DND-41 (cell line): ENCODE data around the gene SH3RF3.

Experiments used
- CTCF ChIP-seq: IDR thresholded peaks from 2 replicates; pipeline ENCODE4 v1.5.1; 2012; ENCODE audit warnings: borderline replicate concordance, low read length, moderate library complexity, mild to moderate bottlenecking; ENCODE audit not compliant: poor library complexity, severe bottlenecking; ENCODE audit errors: extremely low read depth
- EZH2 ChIP-seq: IDR thresholded peaks from 3 replicates; pipeline ENCODE4 v1.6.1; 2012; ENCODE audit warnings: borderline replicate concordance, low read depth, mild to moderate bottlenecking, moderate library complexity, low read length, inconsistent platforms; ENCODE audit not compliant: severe bottlenecking

GRCh38 chr2:109503191-109503590, 374.2 kb downstream of the SH3RF3 start:
- TF ChIP-seq CTCF (no peak), EZH2 (no peak)
